GM12872 (cell line): ENCODE data around the gene EPB41.

ENCODE experiments used
- CTCF ChIP-seq: IDR thresholded peaks from 3 replicates; pipeline ENCODE4 v1.5.1; 2011; ENCODE audit warnings: low read depth, mild to moderate bottlenecking, low read length, moderate library complexity; ENCODE audit not compliant: insufficient read depth

EPB41 gene

GRCh38 chr1:29114654-29115053 is 200.3 kb downstream of the EPB41 start:
- no peak for TF ChIP-seq CTCF

GRCh38 chr1:29117381-29117780 is 203.0 kb downstream of the EPB41 start:
- TF ChIP-seq CTCF: no peak

- no peak for TF ChIP-seq CTCF
These were observed 205.0 kb downstream of the EPB41 start for GRCh38 chr1:29119121-29119929.

- TF ChIP-seq CTCF: no peak
These were observed 206.0 kb downstream of the EPB41 start for GRCh38 chr1:29120367-29120766.

GRCh38 chr1:29120947-29121485 is 206.6 kb downstream of the EPB41 start:
- peak; percentile 74 for TF ChIP-seq CTCF

GRCh38 chr1:29121516-29121935 is 207.2 kb downstream of the EPB41 start:
- TF ChIP-seq CTCF: no peak

- no peak for TF ChIP-seq CTCF
These were observed 207.7 kb downstream of the EPB41 start for GRCh38 chr1:29121936-29122681.
